HG02852 (cell line): ENCODE results near the gene IKZF3.
"Not testable (repeated sequence)": the region's sequence is repeated elsewhere in the genome, so short reads cannot be mapped to it uniquely, and the experiment has no call there.

Experiments used
- ATAC-seq: cut with Tn5 transposase; IDR thresholded peaks from one replicate; pipeline ENCODE4 v1.9.1; 2021; ENCODE audit warnings: mild to moderate bottlenecking, moderate library complexity; ENCODE audit not compliant: unreplicated experiment

IKZF3 gene

DNA sequence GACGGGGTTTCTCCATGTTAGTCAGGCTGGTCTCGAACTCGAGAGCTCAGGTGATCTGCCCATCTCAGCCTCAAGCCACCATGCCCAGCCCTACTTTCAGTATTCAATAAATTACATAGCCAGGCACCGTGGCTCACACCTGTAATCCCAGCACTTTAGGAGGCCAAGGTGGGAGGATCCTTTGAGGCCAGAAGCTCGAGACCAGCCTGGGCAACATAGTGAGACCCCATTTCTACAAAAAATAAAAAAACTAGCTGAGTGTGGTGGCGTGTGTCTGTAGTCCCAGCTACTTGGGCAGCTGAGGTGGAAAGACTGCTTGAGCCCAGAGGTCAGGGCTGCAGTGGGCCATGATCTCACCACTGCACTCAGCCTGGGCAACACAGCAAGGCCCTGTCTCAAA lies 142.0 kb downstream of the IKZF3 start:
- no peak for ATAC-seq

DNA sequence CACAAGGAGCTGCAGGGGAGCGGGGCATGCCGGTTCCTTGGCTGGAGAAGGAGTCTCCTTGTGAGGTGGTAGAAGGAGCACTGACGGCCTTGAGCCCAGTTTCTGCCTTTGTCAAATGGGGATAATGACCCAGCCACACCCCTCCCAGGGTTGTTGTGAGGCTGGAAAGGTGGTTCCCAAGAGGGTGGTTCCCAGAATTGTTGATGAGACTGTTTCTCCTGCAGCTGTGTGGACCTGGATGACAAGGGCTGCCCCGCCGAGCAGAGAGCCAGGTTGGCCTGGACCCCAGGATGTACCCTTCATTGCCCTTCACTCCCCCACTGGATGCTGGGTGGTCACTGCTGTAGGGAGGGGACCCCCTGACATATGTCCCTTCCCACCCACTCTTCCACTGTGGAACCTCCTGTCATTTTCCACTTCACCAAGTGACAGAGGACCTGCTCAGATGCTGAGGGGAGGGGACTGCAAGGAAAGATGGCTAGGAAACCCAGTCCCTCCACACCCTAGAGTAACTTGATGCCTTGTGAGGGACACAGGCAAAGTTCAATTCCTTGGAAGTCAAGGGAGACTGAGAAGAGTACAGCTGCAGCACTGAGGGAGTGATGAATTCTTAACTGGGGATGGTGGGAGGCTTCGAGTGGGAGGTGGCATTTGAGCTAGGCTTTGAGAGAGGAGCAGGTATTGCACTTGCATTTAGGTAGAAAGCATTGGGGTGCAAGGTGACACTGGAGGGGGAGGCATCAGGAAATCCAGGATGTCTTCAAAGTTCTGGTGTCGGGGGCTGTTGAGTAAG lies 144.4 kb downstream of the IKZF3 start:
- ATAC-seq: no peak

DNA sequence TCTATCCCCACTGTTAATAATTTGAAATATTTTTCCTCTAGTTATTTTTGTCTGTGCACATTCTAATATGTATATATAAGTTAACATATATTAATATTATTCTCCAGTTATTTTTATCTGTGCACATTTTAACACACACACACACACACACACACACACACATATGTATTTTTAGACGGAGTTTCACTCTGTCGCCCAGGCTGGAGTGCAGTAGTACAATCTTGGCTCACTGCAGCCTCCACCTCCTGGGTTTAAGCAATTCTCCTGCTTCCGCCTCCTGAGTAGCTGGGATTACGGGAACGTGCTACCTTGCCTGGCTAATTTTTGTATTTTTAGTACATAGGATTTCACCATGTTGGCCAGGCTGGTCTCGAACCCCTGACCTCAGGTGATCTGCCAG lies 146.5 kb downstream of the IKZF3 start:
- no peak for ATAC-seq

DNA sequence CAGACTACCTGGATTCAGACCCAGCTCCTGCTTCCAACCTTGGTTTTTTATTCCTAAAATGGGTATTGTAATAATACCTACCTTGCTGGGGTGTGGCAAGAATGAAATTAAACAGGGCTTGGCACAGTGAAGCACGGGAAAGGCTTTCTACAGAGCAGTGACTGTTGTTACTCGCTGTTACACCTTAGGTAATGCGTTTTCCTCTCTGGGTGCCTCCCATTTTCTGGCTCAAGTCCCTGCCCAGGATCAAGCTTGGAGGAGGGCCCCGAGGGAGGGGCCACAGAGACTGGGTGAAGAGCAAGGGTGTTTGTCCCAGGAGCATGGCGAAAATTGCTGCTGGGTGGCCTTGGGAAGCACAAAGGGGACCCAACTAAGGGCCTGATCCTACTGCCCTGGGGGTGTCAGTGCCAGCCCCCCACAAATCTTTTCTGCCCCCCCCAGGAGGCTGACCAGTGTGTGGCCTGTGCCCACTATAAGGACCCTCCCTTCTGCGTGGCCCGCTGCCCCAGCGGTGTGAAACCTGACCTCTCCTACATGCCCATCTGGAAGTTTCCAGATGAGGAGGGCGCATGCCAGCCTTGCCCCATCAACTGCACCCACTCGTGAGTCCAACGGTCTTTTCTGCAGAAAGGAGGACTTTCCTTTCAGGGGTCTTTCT lies 147.1 kb downstream of the IKZF3 start:
- ATAC-seq: no peak

DNA sequence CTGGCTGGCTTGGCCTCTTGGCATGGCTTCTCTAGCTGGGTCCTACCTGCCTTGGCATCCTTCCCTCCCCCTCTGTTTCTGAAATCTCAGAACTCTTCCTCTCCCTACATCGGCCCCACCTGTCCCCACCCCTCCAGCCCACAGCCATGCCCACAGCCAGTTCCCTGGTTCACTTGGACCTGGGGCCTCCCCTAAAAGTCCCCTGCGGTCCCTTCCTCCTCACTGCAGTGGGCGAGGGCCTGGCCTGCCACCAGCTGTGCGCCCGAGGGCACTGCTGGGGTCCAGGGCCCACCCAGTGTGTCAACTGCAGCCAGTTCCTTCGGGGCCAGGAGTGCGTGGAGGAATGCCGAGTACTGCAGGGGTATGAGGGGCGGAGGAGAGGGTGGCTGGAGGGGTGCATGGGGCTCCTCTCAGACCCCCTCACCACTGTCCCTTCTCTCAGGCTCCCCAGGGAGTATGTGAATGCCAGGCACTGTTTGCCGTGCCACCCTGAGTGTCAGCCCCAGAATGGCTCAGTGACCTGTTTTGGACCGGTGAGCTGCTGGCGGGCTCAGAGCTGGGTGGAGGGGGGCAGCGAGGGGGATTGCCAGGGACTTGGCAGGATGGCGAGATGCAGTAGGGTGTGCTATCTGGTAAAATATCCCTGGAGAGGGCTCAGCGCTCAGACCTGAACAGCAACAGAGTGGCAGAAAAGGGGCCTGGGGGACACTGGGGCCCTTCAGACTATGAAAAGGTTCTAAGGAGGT lies 147.9 kb downstream of the IKZF3 start:
- no peak for ATAC-seq

DNA sequence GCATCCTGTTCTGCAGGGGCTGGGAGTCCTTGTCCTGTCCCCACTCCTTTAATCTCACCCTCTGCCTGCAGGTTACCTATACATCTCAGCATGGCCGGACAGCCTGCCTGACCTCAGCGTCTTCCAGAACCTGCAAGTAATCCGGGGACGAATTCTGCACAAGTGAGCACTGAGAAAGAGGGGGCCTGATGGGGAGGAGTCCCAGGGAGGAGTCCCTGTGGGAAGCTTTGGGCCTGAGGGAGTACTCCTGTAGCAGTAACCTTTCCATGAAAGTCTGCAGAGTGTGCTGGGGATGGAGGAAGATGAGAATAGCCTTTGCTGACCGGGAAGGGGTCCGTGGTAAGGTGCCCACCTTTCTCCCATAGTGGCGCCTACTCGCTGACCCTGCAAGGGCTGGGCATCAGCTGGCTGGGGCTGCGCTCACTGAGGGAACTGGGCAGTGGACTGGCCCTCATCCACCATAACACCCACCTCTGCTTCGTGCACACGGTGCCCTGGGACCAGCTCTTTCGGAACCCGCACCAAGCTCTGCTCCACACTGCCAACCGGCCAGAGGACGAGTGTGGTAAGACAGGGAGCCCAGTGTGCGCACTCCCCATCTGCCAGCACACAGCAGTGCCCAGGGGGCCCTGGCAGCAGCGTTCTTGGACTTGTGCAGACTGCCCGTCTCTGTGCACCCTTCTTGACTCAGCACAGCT lies 148.6 kb downstream of the IKZF3 start:
- no peak for ATAC-seq

DNA sequence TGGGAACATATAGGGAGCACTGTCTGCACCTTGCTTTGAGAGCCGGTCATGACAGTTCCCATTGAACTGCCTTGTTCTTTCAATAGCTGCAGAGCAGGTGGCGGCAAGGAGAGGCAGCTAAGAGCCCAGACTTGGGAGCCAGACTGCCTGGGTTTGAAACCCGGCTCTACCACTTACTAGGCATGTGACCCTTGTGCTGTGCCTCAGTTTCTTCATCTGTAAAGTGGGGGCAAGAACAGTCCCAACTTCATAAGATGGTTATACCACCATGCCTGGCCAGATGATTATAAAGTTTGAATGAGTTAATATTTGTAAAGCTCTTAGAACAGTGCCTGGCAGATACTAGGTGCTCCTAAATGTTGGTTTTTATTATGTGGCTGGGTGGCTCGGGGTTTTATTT lies 149.9 kb downstream of the IKZF3 start:
- no peak for ATAC-seq

DNA sequence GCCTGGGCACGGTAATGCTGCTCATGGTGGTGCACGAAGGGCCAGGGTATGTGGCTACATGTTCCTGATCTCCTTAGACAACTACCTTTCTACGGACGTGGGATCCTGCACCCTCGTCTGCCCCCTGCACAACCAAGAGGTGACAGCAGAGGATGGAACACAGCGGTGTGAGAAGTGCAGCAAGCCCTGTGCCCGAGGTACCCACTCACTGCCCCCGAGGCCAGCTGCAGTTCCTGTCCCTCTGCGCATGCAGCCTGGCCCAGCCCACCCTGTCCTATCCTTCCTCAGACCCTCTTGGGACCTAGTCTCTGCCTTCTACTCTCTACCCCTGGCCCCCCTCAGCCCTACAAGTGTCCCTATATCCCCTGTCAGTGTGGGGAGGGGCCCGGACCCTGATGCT lies 152.3 kb downstream of the IKZF3 start:
- no peak for ATAC-seq

DNA sequence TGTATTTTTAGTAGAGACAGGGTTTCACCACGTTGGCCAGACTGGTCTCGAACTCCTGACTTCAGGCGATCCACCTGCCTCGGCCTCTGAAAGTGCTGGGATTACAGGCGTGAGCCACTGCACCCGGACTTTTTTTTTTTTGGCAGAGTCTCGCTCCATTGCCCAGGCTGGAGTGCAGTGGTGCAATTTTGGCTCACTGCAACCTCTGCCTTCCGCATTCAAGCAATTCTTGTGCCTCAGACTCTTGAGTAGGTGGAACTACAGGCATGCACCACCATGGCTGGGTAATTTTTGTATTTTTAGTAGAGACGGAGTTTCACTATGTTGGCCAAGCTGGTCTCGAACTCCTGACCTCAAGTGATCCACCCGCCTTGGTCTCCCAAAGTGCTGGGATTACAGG lies 153.0 kb downstream of the IKZF3 start:
- ATAC-seq: not testable (repeated sequence)

DNA sequence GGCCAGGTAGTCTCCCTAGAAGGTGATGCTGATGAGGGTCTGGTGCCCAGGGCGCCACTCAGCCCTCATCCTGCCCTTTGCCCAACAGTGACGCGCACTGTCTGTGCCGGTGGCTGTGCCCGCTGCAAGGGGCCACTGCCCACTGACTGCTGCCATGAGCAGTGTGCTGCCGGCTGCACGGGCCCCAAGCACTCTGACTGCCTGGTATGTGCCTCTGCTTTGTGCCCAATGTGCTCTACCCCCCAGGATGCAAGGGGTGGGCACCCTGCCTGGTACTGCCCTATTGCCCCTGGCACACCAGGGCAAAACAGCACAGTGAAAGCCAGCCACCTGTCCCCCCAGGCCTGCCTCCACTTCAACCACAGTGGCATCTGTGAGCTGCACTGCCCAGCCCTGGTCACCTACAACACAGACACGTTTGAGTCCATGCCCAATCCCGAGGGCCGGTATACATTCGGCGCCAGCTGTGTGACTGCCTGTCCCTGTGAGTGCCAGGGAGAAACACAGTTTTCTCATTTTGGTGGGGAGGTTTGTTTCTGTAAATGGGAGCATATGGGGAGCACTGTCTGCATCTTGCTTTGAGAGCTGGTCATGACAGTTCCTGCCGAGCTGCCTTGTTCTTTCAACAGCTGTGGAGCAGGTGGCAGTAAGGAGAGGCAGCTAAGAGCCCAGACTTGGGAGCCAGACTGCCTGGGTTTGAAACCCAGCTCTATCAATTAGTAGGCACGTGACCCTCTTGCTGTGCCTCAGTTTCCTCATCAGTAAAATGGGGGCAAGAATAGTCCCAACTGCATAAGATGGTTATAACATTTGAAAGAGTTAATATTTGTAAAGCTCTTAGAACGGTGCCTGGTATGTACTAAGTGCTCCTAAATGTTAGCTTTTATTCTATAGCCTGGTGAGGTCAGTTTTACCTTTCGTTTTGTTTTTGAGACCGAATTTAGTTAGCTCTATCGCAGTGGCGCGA lies 153.8 kb downstream of the IKZF3 start:
- no peak for ATAC-seq

DNA sequence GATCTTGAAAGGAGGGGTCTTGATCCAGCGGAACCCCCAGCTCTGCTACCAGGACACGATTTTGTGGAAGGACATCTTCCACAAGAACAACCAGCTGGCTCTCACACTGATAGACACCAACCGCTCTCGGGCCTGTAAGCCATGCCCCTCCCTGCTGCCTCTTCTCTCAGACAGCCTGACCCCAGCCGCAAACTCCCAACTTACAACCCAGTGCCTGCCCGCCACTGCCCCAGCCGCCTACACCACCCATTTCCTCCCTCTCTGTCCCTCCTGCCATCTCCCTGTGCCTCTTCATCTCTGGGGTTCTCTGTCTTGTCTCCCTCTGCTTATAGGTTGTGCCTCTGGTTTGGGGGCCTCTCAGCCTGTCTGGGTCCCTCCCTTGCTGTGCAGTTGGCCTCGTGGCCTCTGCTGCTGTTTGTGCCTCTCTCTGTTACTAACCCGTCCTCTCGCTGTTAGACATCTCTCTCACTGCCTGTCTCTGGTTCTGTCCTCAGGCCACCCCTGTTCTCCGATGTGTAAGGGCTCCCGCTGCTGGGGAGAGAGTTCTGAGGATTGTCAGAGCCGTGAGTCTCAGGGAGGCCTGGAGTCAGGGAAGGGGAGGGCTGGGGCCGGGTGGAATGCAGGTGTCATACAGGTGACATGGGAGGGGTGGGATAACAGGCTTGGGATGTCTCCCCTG lies 154.7 kb downstream of the IKZF3 start:
- ATAC-seq: no peak
